ENCODE data around the gene EHBP1L1.
A peak's percentile ranks its signal among the peaks of the same experiment; 100 is the strongest.

DNA sequence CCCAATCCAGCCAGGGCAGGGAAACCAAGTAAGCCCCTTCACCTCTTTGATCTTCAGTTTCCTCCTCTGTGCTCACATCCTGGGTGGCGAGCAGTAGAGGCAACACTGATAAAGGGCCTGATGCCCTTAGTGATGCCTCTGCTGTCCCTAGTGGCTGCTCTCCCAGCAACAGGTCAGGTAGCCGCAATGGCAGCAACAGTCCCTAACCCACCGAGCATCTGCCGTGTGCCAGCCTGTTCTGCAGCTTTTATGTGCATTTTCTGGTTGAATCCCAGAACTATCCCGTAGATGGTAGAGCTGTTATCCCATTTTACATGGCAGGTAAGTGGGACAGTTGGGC is 45.7 kb upstream of the EHBP1L1 start:
- TF ChIP-seq CTCF (IDR thresholded peaks at IDR 0.05) (peak; percentile 44), EZH2phosphoT487 (IDR thresholded peaks at IDR 0.05) (no peak), EZH2 (IDR thresholded peaks at IDR 0.05) (no peak)

All from neural progenitor cell (in vitro differentiated cells).